Neural progenitor cell (in vitro differentiated cells): ENCODE data around the gene CFAP119. TPM values are rescaled to one million over a fixed set of nuclear protein-coding genes. Genes with fewer than 3 reads are reported as not detected.

ENCODE experiments used
- DNase-seq: peaks from one replicate; pipeline ENCODE4 v3.0.0-alpha.2; 2016; ENCODE audit warnings: low spot score
- H2AFZ ChIP-seq: fragments of 200-600 bp; sonication (generic); replicated peaks from 2 replicates; pipeline ENCODE4 v1.6.1; 2016; ENCODE audit warnings: antibody characterized with exemption
- H3F3A ChIP-seq: fragments of 200-600 bp; sonication (generic); 2 replicates; pipeline ENCODE4 v1.6.1; 2016; ENCODE audit warnings: antibody characterized with exemption, low read depth
- H3K27ac ChIP-seq: fragments of 200-600 bp; sonication (generic); 2 replicates; pipeline ENCODE4 v1.5.1; 2016; ENCODE audit warnings: mild to moderate bottlenecking
- H3K27me3 ChIP-seq: fragments of 200-600 bp; sonication (generic); 2 replicates; pipeline ENCODE4 v1.6.1; 2016; ENCODE audit warnings: mild to moderate bottlenecking, moderate library complexity
- H3K36me3 ChIP-seq: fragments of 200-600 bp; sonication (generic); 2 replicates; pipeline ENCODE4 v1.5.1; 2016
- H3K4me1 ChIP-seq: fragments of 200-600 bp; sonication (generic); 2 replicates; pipeline ENCODE4 v1.6.1; 2016; ENCODE audit warnings: mixed run types
- H3K4me2 ChIP-seq: fragments of 200-600 bp; sonication (generic); 2 replicates; pipeline ENCODE4 v1.6.1; 2016
- H3K4me3 ChIP-seq: fragments of 200-600 bp; sonication (generic); 2 replicates; pipeline ENCODE4 v1.5.1; 2016
- H3K79me2 ChIP-seq: fragments of 200-600 bp; sonication (generic); 2 replicates; pipeline ENCODE4 v1.6.1; 2016; ENCODE audit warnings: low read depth
- H3K9ac ChIP-seq: fragments of 200-600 bp; sonication (generic); 2 replicates; pipeline ENCODE4 v1.6.1; 2016
- H3K9me3 ChIP-seq: fragments of 200-600 bp; sonication (generic); 2 replicates; pipeline ENCODE4 v1.5.1; 2016; ENCODE audit warnings: low read depth
- H4K20me1 ChIP-seq: fragments of 200-600 bp; sonication (generic); 2 replicates; pipeline ENCODE4 v1.6.1; 2016; ENCODE audit warnings: low read depth
- H3K27ac Mint-ChIP-seq: 3 replicates; pipeline ENCODE4 v1.8.0; 2021; ENCODE audit warnings: mixed read lengths
- H3K27me3 Mint-ChIP-seq: 2 replicates; pipeline ENCODE4 v1.8.0; 2022; ENCODE audit warnings: low read depth, mild to moderate bottlenecking, inconsistent platforms, moderate library complexity, mixed read lengths; ENCODE audit not compliant: insufficient read depth
- H3K36me3 Mint-ChIP-seq: 3 replicates; pipeline ENCODE4 v1.8.0; 2021; ENCODE audit warnings: mixed read lengths
- H3K4me1 Mint-ChIP-seq: 3 replicates; pipeline ENCODE4 v1.8.0; 2021; ENCODE audit warnings: mixed read lengths
- H3K4me3 Mint-ChIP-seq: 3 replicates; pipeline ENCODE4 v1.8.0; 2021; ENCODE audit warnings: mild to moderate bottlenecking, moderate library complexity, mixed read lengths
- H3K9me3 Mint-ChIP-seq: 3 replicates; pipeline ENCODE4 v1.8.0; 2020; ENCODE audit warnings: mixed read lengths
- CTCF ChIP-seq: fragments of 200-600 bp; sonication (generic); IDR thresholded peaks from 2 replicates; pipeline ENCODE4 v1.5.1; 2017; ENCODE audit warnings: antibody characterized with exemption, mild to moderate bottlenecking
- EZH2 ChIP-seq: fragments of 200-600 bp; sonication (generic); IDR thresholded peaks from 2 replicates; pipeline ENCODE4 v1.6.1; 2017; ENCODE audit warnings: antibody characterized with exemption, mild to moderate bottlenecking, moderate library complexity
- EZH2phosphoT487 ChIP-seq: fragments of 200-600 bp; sonication (generic); IDR thresholded peaks from 2 replicates; pipeline ENCODE4 v1.6.1; 2017; ENCODE audit warnings: antibody characterized with exemption
- total RNA-seq: library from RNA; depleted of rRNA; stranded (reverse); fragments of >200 nt; gene quantifications from 2 replicates; pipeline ENCODE4 v1.2.3, GENCODE V29; 2015; ENCODE audit warnings: low replicate concordance

CFAP119 gene
- total RNA-seq, 1 donor from 2014 or later, result 0.56 TPM

- no peak for DNase-seq
- Histone ChIP-seq H3K9ac (no peak overlapping the region), H4K20me1 (peaks cover 42% of the 10 kb centered on the region), H3F3A (no peaks in the 10 kb centered on the region), H2AFZ (no peak overlapping the region), H3K79me2 (peaks cover 42% of the 10 kb centered on the region), H3K4me3 (no peak overlapping the region), H3K4me2 (no peak overlapping the region), H3K27ac (no peak overlapping the region), H3K4me1 (no peaks in the 10 kb centered on the region), H3K36me3 (peaks cover 11% of the 10 kb centered on the region), H3K9me3 (no peaks in the 10 kb centered on the region), H3K27me3 (no peaks in the 10 kb centered on the region)
- Mint-ChIP-seq H3K27ac (no peak overlapping the region), H3K4me3 (no peak overlapping the region), H3K27me3 (no peaks in the 10 kb centered on the region), H3K9me3 (no peaks in the 10 kb centered on the region), H3K4me1 (no peaks in the 10 kb centered on the region), H3K36me3 (peaks cover 44% of the 10 kb centered on the region)
- TF ChIP-seq EZH2 (no peak), EZH2phosphoT487 (no peak), CTCF (no peak)
Observed at GRCh38 chr16:30721606-30722005, 40.3 kb downstream of the CFAP119 start.

GRCh38 chr16:30721167-30721566, 40.7 kb downstream of the CFAP119 start:
- Histone ChIP-seq H3K27me3 (no peaks in the 10 kb centered on the region), H2AFZ (no peak overlapping the region), H3K9me3 (no peaks in the 10 kb centered on the region), H3K79me2 (peaks cover 38% of the 10 kb centered on the region), H3K27ac (no peak overlapping the region), H3K36me3 (peaks cover 11% of the 10 kb centered on the region), H3K4me2 (no peak overlapping the region), H3K9ac (no peak overlapping the region), H3K4me3 (no peak overlapping the region), H3K4me1 (no peaks in the 10 kb centered on the region), H3F3A (no peaks in the 10 kb centered on the region), H4K20me1 (peaks cover 41% of the 10 kb centered on the region)
- Mint-ChIP-seq H3K9me3 (no peaks in the 10 kb centered on the region), H3K4me1 (no peaks in the 10 kb centered on the region), H3K27ac (no peak overlapping the region), H3K27me3 (no peaks in the 10 kb centered on the region), H3K4me3 (no peak overlapping the region), H3K36me3 (peaks cover 49% of the 10 kb centered on the region)
- no peak for DNase-seq
- no peak for TF ChIP-seq EZH2
- no peak for TF ChIP-seq CTCF
- no peak for TF ChIP-seq EZH2phosphoT487

- Histone ChIP-seq H3K79me2 (peaks cover 33% of the 10 kb centered on the region), H2AFZ (no peak overlapping the region)
- peaks cover 53% of the 10 kb centered on the region for H3K36me3 Mint-ChIP-seq
Observed at GRCh38 chr16:30720694-30721093, 41.2 kb downstream of the CFAP119 start.

More at GRCh38 chr16:30720694-30721093, 41.2 kb downstream of the CFAP119 start:
- H3K9me3 Mint-ChIP-seq, result no peaks in the 10 kb centered on the region
- no peaks in the 10 kb centered on the region for H3K27me3 Mint-ChIP-seq
- Histone ChIP-seq H3K27ac (no peak overlapping the region), H4K20me1 (peaks cover 37% of the 10 kb centered on the region), H3K4me3 (no peak overlapping the region), H3K4me2 (no peak overlapping the region), H3K27me3 (no peaks in the 10 kb centered on the region), H3F3A (no peaks in the 10 kb centered on the region), H3K9ac (no peak overlapping the region), H3K4me1 (no peaks in the 10 kb centered on the region), H3K36me3 (peaks cover 6% of the 10 kb centered on the region), H3K9me3 (no peaks in the 10 kb centered on the region)
- DNase-seq, result no peak
- H3K4me3 Mint-ChIP-seq, result no peak overlapping the region
- no peak overlapping the region for H3K27ac Mint-ChIP-seq
- H3K4me1 Mint-ChIP-seq, result no peaks in the 10 kb centered on the region
- TF ChIP-seq CTCF (no peak), EZH2phosphoT487 (no peak), EZH2 (no peak)
